ENCODE data around the gene SPATA3.

DNA sequence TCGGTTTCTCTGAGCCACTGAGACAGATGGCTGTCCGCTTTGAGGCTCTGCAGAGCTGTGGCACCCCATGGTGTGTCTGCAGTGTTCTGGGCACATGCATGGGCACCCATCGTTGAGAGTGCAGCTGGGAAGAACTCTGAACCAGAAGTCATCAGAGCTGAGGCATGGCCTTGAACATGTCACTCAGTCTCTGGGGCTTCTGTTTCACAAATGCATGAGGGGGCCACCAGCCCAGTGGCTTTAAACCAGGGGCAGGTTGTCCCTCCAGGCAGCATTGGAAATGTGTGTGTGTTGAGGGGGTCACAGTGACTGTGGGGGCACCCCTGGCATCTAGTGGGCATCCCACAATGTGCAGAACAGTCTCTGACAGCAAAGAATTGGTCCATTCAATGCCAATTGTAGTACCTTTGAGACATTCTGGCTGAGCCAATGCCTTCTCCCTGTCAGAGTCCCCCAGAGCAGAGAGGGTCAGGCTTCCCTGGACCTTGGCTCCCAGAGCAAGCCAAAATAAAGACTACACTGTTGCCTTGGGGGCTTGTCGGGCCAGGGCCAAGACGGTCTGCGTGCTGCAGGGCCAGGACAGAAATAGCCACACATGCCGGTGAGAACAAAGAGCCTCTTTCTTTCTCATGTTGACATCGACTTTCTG, 51.5 kb downstream of the SPATA3 start:
- TF ChIP-seq, protein P1, sequence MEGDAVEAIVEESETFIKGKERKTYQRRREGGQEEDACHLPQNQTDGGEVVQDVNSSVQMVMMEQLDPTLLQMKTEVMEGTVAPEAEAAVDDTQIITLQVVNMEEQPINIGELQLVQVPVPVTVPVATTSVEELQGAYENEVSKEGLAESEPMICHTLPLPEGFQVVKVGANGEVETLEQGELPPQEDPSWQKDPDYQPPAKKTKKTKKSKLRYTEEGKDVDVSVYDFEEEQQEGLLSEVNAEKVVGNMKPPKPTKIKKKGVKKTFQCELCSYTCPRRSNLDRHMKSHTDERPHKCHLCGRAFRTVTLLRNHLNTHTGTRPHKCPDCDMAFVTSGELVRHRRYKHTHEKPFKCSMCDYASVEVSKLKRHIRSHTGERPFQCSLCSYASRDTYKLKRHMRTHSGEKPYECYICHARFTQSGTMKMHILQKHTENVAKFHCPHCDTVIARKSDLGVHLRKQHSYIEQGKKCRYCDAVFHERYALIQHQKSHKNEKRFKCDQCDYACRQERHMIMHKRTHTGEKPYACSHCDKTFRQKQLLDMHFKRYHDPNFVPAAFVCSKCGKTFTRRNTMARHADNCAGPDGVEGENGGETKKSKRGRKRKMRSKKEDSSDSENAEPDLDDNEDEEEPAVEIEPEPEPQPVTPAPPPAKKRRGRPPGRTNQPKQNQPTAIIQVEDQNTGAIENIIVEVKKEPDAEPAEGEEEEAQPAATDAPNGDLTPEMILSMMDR (IDR thresholded peaks at IDR 0.05; ENCODE audit: low read length) = no peak
- no peak for TF ChIP-seq EZH2 (optimal IDR thresholded peaks at IDR 0.05; ENCODE audit: low read depth, low read length)
